Lung (tissue), 12 donors: ENCODE data around the gene CYS1. TPM values are rescaled to one million over a fixed set of nuclear protein-coding genes. Genes with fewer than 3 reads are reported as not detected.

Experiments
- ATAC-seq: fragments of 200-7000 bp; cut with Tn5 transposase; one replicate; pipeline ENCODE4 v1.9.1; 2020; ENCODE audit warnings: moderate number of reproducible peaks; ENCODE audit not compliant: insufficient read depth, low FRiP score
- DNase-seq, 3 donors: peaks; one replicate each; pipeline ENCODE4 v3.0.0-alpha.2; 2013 to 2017
- H3K27ac ChIP-seq, 2 donors: one replicate each; pipeline ENCODE4 v1.5.1; 2013; ENCODE audit warnings: mild to moderate bottlenecking in 2 of 2, moderate library complexity in 2 of 2, control low read depth in 1 of 2, inconsistent platforms in 1 of 2, low read depth in 1 of 2, low read length in 1 of 2
- H3K27me3 ChIP-seq, 3 donors: one replicate each; pipeline ENCODE4 v1.5.1; 2013; ENCODE audit warnings: low read length in 2 of 3; ENCODE audit not compliant: control insufficient read depth in 3 of 3, insufficient read depth in 3 of 3
- H3K36me3 ChIP-seq, 4 donors: one replicate each; pipeline ENCODE4 v1.5.1; 2013; ENCODE audit warnings: low read length in 4 of 4, mild to moderate bottlenecking in 1 of 4, moderate library complexity in 1 of 4; ENCODE audit not compliant: control insufficient read depth in 4 of 4, insufficient read depth in 4 of 4
- H3K4me1 ChIP-seq, 5 donors: one replicate each; pipeline ENCODE4 v1.5.1; 2013; ENCODE audit warnings: low read length in 5 of 5, mild to moderate bottlenecking in 2 of 5, moderate library complexity in 1 of 5; ENCODE audit not compliant: control insufficient read depth in 5 of 5, insufficient read depth in 5 of 5
- H3K4me3 ChIP-seq: one replicate; pipeline ENCODE4 v1.5.1; 2013; ENCODE audit warnings: mild to moderate bottlenecking, control low read depth, moderate library complexity
- H3K9ac ChIP-seq, 2 donors: one replicate each; pipeline ENCODE4 v1.5.1; 2013; ENCODE audit warnings: low read length in 2 of 2, control low read depth in 1 of 2; ENCODE audit not compliant: insufficient read depth in 1 of 2
- H3K9me3 ChIP-seq, 4 donors: one replicate each; pipeline ENCODE4 v1.5.1; 2013; ENCODE audit warnings: low read length in 3 of 4, mild to moderate bottlenecking in 1 of 4, moderate library complexity in 1 of 4; ENCODE audit not compliant: control insufficient read depth in 4 of 4, insufficient read depth in 3 of 4
- CTCF ChIP-seq: IDR thresholded peaks from 2 replicates; pipeline ENCODE4 v1.5.1; 2012; ENCODE audit warnings: mild to moderate bottlenecking; ENCODE audit errors: control extremely low read depth, extremely low read depth
- WGBS, 2 donors: extraction: QIAGEN DNeasy Blood & Tissue Kit; methylation state at CpG; one replicate each; pipeline ENCODE4 v1.1.7; 2013; 5-methylcytosine and 5-hydroxymethylcytosine counted together
- polyA plus RNA-seq, 2 donors: library from polyadenylated mRNA; stranded (reverse); fragments of 200-250 nt; gene quantifications; one replicate each; pipeline ENCODE4 v1.2.1, GENCODE V29; 2013
- total RNA-seq, 2 donors: library from RNA; depleted of rRNA in 1 of 2; stranded (reverse); fragments of >200 nt in 1 of 2; gene quantifications; one replicate each; pipeline ENCODE4 v1.2.1, GENCODE V29; 2014 to 2021
- donor health status: control.
- donor health status: control.
- donor health status: Bipolar disorder and iron deficiency.
- donor health status: healthy.
- donor health status: DM: yes; HTN: yes; CAD: no.

CYS1 gene
- total and polyA plus RNA-seq, 4 donors = 0.35 to 5.1 (median 1.0) TPM

GRCh38 chr2:10120158-10120876 lies 40.1 kb upstream of the CYS1 start:
- ATAC-seq (peak; percentile 90), DNase-seq (peak; percentile 93 to 94 (median 94))
- no peak for TF ChIP-seq CTCF
- Histone ChIP-seq H3K36me3 (peaks cover 0 to 2% (median 0%) of the 10 kb centered on the region in 4 donors), H3K27ac (peak overlapping the region; percentile 76 to 81), H3K4me1 (peaks cover 0 to 37% (median 5%) of the 10 kb centered on the region in 5 donors), H3K9me3 (no peaks in the 10 kb centered on the region), H3K27me3 (no peaks in the 10 kb centered on the region), H3K9ac (peak overlapping the region; percentile 49 to 66), H3K4me3 (peak overlapping the region; percentile 51)
- WGBS, 2 donors = 0% methylated on average over 60 of the region's 60 CpGs

GRCh38 chr2:10119601-10120157 lies 39.5 kb upstream of the CYS1 start:
- H3K27me3 ChIP-seq = no peaks in the 10 kb centered on the region
- no peak overlapping the region for H3K9ac ChIP-seq
- H3K27ac ChIP-seq = peak overlapping the region; percentile 76 to 81
- H3K4me3 ChIP-seq = no peak overlapping the region
- no peak for TF ChIP-seq CTCF
- H3K4me1 ChIP-seq = peaks cover 0 to 31% (median 5%) of the 10 kb centered on the region in 5 donors
- no peak for DNase-seq
- WGBS, 2 donors = 75 to 81% methylated on average over 14 of the region's 14 CpGs
- H3K9me3 ChIP-seq = no peaks in the 10 kb centered on the region
- no peaks in the 10 kb centered on the region for H3K36me3 ChIP-seq
- ATAC-seq = no peak

- Histone ChIP-seq H3K36me3 (no peaks in the 10 kb centered on the region), H3K27me3 (no peaks in the 10 kb centered on the region), H3K4me3 (no peak overlapping the region), H3K4me1 (peaks cover 0 to 24% (median 5%) of the 10 kb centered on the region in 5 donors), H3K27ac (no peak overlapping the region), H3K9me3 (no peaks in the 10 kb centered on the region), H3K9ac (no peak overlapping the region)
- DNase-seq (no peak), ATAC-seq (no peak)
- 93 to 94% methylated on average over 3 of the region's 3 CpGs for WGBS, 2 donors
- TF ChIP-seq CTCF = no peak
These were observed 38.8 kb upstream of the CYS1 start for GRCh38 chr2:10119027-10119325.
